ENCODE data around the gene NLRP6.
A peak's percentile ranks its signal among the peaks of the same experiment; 100 is the strongest.

The NLRP6 gene

GRCh38 chr11:256952-257737 is 21.1 kb upstream of the NLRP6 start:
- DNase-seq = no peak

- no peak for DNase-seq
These were observed 20.3 kb upstream of the NLRP6 start for GRCh38 chr11:257766-258493.

GRCh38 chr11:259413-259812 is 18.8 kb upstream of the NLRP6 start:
- DNase-seq = no peak

GRCh38 chr11:261624-262023 is 16.6 kb upstream of the NLRP6 start:
- no peak for DNase-seq

GRCh38 chr11:266676-267439 is 11.3 kb upstream of the NLRP6 start:
- no peak for DNase-seq

GRCh38 chr11:267491-267994 is 10.7 kb upstream of the NLRP6 start:
- no peak for DNase-seq

GRCh38 chr11:268716-269145 is 9.5 kb upstream of the NLRP6 start:
- peak; percentile 65 for DNase-seq

GRCh38 chr11:269146-269890 is 8.9 kb upstream of the NLRP6 start:
- DNase-seq = no peak

GRCh38 chr11:270451-271318 is 7.5 kb upstream of the NLRP6 start:
- no peak for DNase-seq

- no peak for DNase-seq
These were observed 6.9 kb upstream of the NLRP6 start for GRCh38 chr11:271319-271715.

- no peak for DNase-seq
These were observed 5.8 kb upstream of the NLRP6 start for GRCh38 chr11:272195-272930.

GRCh38 chr11:272931-273198 is 5.3 kb upstream of the NLRP6 start:
- DNase-seq = no peak

- no peak for DNase-seq
These were observed 2.0 kb upstream of the NLRP6 start for GRCh38 chr11:276219-276618.

- peak; percentile 23 for DNase-seq
These were observed 1.1 kb downstream of the NLRP6 start for GRCh38 chr11:279040-279965.

- peak; percentile 20 for DNase-seq
These were observed 1.9 kb downstream of the NLRP6 start for GRCh38 chr11:279966-280705.

GRCh38 chr11:280706-281485 is 2.7 kb downstream of the NLRP6 start:
- DNase-seq = peak; percentile 19

GRCh38 chr11:281486-282161 is 3.4 kb downstream of the NLRP6 start:
- DNase-seq = no peak

- DNase-seq = no peak
These were observed 4.0 kb downstream of the NLRP6 start for GRCh38 chr11:282171-282570.
